Activated gamma-delta T cell (primary cell): ENCODE data around the gene CNN2.

ENCODE experiments used
- DNase-seq: peaks from one replicate; lab custom pipeline; 2025; lab: John Stamatoyannopoulos, UW

The CNN2 gene

DNA sequence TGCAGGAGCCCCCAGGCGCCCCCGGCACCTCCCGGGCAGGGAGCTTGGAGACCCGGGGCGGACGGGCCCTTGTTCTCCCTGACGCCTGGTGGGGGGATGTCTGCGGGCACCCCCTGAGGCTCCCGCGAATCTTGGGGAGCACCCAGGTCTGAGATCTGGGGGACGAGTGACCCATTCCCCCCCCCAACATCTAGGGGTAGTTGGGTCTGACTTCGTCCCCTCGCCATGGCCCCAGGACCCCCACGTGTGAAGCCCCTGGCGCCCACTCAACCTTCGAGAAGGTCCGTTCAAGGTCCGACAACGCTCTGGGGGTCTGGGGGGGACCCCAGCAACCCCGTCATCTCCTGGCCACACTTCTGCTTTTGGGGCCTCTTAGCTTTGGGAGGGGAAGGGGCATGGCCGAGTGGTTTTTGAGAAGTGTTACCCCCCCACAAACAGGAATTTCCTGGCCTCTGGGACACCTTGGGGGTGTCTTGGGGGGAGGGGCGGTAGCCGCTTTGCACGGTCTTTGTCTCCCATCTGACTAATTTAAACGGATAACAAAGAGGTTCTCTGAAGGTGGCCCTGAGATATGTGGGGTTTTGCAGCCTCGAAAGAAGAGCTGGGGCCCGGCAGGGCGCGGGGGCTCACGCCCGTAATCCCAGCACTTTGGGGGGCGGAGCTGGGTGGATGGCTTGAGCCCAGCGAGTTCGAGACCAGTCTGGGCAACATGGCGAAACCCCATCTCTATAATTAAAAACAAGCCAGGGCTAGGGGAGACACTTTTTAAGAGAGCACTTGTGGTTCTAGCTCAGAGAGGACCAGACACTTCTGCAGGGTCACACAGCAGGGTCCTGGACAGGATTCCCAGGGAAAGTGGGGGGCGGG lies 608 bp downstream of the CNN2 start:
- DNase-seq = no peak

DNA sequence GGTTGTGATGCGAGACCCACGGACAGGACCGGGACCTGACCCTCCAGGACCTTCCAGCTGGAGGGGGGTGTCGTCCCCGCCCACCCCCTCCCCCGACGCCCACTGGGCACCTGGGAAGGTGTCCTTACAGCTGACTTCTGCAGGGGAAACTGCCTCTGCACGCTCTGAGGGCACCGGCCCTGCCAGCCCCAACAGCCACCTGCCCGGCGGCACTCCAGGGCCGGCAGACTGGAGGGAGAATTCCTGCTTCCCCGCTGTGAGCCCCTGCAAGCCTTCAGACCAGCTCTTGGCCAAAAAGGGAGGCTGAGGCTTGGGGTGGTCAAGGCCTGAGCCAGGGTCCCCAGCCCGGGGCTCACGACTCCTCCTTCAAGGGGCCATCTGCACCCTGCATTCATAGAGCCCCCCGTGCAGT lies 1.2 kb downstream of the CNN2 start:
- no peak for DNase-seq

DNA sequence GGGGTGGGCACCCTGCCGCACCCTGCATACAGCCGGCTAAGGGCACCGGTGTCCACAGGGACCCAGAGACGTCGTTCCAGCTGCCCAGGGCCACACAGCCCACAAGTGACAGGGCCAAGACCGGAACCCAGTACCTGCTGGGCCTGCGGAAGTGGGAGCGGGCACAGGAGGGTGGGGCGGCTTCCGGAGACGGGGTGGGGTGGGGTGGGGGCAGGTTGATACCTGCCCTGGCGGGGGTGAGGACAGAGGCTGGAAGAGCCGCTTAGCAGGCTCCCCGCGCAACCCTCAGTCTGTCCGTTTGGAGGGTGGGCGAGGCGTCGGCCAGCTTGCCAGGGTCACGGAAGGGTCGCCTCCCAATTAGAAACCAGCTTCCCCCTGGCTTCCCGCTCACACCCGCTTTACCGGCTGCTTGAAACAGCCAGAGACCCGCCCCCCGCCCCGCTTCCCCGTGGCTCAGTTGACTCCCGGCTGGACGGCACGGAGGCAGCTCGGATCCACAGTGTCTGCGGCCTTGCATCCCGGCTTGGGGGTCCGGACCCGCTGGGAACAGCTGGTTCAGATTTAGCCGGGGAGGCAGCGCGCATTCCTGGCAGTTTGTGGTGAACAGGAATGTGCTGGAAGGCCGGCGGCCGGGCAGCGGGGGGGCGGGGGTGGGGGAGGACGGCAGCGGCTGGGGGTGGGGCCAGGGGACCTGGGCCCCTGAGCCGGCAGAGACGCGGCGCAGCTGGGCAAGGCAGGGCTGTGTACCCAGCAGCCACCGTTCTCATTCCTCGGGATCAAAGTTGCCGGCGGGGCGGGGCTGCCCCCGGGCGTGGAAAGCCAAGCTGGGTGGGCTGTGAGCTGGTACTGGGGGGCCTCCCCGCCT lies 1.9 kb downstream of the CNN2 start:
- DNase-seq = no peak

DNA sequence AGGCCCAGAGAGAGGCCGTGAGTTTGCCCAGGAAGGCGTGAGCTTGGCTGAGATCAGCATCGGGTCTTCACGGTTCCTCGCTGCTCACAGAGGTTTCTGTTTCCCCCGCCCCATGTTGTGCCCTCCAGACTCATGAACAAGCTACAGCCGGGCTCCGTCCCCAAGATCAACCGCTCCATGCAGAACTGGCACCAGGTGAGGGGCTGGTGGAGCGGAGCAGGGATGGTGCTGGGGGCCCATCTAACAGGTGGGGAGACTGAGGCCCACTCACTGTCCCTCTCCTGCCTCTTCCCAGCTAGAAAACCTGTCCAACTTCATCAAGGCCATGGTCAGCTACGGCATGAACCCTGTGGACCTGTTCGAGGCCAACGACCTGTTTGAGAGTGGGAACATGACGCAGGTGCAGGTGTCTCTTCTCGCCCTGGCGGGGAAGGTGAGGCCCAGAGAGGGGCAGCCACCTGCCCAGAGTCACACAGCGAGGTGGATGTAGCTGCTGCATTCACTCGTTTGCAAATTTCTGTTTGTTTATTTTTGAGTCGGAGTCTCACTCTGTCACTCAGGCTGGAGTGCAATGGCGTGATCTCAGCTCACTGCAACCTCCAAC lies 6.0 kb downstream of the CNN2 start:
- DNase-seq = no peak

DNA sequence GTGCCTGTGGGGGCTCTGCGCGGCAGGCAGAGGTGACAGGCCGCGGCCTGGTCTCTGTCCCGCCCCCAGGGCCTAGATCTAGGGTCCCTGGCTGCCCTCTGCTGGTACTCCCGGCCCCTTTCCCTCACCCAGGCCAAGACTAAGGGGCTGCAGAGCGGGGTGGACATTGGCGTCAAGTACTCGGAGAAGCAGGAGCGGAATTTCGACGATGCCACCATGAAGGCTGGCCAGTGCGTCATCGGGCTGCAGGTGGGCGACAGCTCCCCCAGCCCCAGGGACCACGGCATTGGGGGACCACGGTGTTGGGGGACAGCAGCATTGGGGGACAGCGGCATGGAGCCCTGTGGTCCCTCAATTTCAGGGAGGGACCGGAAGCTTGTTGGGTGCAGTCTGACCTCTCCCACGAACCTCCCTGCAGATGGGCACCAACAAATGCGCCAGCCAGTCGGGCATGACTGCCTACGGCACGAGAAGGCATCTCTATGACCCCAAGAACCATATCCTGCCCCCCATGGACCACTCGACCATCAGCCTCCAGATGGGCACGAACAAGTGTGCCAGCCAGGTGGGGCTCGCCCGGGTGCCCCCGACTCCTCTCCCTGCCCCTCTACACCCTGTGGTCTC lies 9.7 kb downstream of the CNN2 start:
- DNase-seq = no peak

DNA sequence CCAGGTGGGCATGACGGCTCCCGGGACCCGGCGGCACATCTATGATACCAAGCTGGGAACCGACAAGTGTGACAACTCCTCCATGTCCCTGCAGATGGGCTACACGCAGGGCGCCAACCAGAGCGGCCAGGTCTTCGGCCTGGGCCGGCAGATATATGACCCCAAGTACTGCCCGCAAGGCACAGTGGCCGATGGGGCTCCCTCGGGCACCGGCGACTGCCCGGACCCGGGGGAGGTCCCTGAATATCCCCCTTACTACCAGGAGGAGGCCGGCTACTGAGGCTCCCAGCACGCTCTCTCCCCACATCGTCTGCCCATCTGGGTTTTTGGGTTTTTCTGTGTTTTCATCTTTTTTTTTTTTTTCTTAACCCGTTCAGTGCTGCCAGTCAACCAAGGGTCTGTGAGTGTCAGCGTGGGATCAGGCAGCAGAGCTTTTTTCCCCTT lies 11.2 kb downstream of the CNN2 start:
- no peak for DNase-seq

DNA sequence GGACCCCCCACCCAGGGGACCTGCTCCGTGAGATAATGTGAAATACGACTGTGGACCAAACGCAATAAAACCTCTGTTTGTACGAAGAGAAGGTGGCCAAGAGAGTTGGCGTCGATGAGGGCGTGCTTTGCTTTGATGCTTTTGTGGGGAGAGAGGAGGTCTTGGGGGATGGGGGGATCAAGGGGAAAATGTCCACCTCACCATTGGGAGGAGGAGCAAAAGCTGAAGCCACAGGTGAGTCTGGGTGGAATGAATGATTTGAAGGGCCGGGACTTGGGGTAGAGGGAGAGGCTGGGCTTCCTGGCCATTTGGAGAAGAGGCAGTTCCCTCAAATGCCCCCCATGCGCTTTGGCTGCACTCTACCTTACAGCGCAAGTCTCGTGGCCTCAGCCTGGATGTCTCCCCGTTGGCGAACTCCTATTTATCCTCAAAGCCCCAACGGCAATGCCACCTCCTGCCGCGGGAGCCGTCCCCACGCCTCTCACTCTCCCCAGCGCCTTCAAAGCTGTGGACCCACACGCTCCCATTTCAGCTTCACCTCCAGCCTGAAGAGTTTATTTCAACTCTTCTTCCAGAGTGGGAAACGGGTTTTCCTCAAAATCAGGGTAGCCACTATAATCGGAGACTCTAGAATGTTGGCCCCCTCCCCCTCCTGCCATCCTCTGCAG lies 12.7 kb downstream of the CNN2 start:
- no peak for DNase-seq

DNA sequence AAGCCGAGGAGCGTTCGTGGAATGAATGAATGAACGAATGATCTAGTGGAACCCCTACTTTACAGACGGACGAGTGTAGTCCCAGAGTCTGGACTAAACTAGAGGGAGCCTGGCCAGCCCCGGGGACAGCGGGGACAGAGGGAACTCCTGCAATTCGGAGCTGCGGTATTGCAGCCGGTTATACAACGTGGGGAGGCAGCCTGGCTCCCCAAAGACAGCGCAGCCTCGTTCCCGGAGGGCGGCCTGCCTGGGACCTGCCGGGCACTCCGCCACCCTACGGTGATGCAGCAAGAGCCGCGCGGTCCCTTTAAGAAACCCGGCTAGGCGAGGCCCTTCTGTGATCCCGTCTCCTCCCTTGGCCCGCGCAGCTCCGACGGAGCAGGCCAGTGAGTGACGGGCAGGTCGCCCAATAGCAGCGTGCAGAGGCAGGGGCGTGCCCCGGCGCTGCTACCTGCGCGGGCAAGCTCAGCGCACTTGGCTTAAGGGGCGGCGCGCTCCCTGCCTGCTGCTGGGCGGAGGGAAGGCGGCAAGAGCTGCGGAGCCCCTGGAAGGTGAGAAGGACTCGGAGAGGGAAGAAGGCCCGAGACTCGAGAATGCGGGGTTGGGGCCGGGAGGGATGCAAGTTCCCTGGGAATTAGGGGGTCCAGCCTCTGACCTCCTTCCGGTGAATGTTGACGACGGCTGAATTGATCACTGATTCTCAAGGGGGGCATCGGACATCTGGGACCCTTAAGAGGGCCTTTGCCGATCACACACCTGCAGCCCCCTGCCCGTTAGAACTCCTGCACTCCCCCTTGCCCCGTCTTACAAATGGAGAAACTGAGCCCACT lies 13.5 kb downstream of the CNN2 start, which contains the start of gene ABCA7:
Gene ABCA7, plus strand, starts transcription at position 462 of the 830 bp plus-strand sequence. CDS start 1,255 bp downstream, outside the sequence.
- peak; percentile 98 for DNase-seq

DNA sequence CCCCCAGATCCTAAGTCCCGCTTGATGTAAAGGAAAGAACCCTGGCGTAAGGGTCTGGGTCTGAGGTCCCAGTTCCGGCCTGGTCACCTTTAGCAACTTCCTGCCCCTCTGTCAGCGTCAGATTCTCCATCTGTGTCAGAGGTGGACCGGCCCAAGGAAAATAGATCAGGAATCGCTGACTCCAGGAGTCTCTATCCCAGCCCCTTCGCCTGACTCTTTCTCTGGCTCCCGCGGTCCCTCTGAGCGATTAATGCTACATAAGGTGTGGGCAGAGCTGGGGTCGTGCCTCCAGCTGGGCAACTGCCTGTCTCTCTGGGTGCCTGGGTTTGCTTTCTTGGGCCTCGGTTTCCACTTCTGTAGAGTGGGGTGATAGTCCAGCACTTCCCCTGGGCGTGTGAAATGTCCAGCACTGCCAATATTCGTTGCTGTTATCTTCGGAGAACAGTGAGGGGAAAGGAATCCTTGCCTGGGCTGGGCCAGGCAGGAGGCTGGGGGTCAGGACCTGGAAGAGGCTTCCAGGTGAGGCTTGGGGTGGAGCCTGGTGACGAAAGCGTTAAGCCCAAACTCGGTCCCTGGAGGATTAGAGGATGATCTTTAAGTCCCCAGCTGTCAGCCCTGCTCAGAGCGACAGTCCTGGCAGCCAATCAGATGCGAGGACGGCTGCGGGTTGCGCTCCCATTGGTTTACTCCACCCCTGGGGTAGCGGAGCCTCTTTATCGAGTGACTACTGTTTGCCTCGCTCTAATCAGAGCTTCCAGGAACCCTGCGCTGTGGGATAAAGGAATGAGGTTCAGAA lies 14.3 kb downstream of the CNN2 start:
- peak; percentile 80 for DNase-seq

DNA sequence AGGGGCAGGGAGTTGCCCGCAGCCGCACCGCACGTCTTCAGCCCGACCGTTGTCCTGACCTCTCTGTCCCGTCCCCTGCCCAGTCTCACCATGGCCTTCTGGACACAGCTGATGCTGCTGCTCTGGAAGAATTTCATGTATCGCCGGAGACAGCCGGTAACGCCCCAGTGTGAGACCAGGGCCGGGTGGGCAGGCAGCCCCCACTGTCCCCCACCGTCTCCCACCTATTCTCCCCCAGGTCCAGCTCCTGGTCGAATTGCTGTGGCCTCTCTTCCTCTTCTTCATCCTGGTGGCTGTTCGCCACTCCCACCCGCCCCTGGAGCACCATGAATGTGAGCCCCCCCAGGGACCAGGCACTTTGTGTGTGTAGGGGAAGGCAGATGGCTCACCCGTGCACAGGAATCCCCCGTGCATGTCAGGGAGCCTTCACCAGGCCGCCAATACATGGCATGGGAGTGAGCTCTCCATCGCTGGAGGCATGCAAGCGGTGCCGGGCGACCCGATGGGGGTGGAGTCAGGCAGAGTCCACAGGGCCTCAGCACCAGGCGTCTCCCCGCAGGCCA lies 14.9 kb downstream of the CNN2 start:
- no peak for DNase-seq

DNA sequence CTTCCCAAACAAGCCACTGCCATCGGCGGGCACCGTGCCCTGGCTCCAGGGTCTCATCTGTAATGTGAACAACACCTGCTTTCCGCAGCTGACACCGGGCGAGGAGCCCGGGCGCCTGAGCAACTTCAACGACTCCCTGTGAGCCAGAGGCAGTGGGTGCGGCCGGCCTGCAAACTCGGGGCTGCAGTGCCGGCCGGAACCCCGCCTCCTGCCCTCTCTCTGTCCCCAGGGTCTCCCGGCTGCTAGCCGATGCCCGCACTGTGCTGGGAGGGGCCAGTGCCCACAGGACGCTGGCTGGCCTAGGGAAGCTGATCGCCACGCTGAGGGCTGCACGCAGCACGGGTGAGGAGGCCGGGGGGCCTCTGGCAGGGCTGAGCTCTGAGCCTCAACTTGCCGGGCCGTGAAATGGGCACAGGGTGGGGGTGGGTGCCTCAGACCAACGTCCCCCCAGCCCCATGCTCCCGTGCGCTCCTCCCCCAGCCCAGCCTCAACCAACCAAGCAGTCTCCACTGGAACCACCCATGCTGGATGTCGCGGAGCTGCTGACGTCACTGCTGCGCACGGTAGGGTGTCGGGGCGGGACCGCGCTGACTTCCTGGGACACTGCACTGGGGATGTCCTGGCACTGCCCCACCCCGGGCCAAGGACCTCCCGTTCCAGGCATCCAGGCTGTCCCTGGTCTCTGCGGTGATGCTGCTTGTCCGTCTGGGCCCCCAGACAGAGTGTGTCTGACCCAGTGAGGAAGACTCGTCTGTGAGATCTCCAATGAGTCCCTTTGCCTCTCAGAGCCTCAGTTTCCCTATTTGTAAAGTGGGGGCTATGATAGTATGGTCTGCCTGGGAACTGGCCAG lies 15.7 kb downstream of the CNN2 start:
- no peak for DNase-seq

DNA sequence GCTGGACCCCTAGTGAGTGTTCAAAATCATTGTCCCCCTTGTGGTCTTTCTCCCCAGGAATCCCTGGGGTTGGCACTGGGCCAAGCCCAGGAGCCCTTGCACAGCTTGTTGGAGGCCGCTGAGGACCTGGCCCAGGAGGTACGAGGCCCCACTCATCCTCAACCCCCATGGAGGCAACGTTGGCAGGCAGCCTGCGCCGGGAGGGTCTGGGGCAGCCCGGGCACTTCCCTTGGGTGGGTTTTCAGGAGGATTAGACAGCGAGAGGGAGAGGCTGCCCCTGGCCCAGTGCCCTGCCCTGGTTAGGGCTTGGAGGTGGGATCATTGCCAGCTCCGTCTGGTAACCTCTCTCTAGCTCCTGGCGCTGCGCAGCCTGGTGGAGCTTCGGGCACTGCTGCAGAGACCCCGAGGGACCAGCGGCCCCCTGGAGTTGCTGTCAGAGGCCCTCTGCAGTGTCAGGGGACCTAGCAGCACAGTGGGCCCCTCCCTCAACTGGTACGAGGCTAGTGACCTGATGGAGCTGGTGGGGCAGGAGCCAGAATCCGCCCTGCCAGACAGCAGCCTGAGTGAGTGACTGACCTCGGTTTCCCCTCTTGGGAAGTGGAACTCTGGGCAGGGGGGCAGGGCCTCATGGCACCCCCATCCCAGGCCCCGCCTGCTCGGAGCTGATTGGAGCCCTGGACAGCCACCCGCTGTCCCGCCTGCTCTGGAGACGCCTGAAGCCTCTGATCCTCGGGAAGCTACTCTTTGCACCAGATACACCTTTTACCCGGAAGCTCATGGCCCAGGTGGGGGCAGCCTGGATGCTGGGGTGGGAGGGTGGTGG lies 16.5 kb downstream of the CNN2 start:
- no peak for DNase-seq

DNA sequence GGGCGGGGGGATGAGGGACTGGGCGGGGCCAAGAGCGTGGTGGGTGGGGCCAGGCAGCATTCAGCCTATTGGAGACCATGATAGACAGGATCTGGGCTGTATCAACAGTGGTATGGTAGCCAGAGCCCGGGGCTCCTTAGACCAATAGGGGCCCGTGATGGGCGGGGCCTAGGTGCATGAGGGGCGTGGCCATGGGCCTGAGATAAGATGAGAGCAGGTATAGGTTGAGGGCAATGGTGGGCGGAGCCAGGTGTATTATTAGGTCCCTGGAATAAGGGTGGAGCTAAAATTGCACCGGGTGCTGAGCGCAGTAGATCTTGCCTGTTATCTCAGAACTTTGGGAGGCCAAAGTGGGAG lies 18.8 kb downstream of the CNN2 start:
- no peak for DNase-seq

DNA sequence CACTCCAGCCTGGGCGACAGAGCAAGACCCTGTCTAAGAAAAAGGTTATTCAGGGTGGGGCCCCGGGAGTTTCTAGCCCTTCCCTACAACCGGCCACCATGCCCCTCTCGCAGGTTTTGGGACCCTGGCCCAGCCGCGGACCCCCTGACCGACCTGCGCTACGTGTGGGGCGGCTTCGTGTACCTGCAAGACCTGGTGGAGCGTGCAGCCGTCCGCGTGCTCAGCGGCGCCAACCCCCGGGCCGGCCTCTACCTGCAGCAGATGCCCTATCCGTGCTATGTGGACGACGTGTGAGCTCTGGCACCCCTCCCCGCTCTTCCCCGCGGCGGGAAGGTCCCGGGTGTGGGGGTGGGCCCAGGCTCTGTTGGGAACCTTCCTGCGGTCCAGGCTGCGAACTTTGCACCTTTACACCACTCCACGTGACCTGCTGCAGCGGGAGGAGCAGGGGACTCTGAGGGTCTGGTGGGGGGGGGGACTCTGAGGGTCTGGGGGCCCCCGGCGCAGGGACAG lies 19.8 kb downstream of the CNN2 start:
- no peak for DNase-seq

DNA sequence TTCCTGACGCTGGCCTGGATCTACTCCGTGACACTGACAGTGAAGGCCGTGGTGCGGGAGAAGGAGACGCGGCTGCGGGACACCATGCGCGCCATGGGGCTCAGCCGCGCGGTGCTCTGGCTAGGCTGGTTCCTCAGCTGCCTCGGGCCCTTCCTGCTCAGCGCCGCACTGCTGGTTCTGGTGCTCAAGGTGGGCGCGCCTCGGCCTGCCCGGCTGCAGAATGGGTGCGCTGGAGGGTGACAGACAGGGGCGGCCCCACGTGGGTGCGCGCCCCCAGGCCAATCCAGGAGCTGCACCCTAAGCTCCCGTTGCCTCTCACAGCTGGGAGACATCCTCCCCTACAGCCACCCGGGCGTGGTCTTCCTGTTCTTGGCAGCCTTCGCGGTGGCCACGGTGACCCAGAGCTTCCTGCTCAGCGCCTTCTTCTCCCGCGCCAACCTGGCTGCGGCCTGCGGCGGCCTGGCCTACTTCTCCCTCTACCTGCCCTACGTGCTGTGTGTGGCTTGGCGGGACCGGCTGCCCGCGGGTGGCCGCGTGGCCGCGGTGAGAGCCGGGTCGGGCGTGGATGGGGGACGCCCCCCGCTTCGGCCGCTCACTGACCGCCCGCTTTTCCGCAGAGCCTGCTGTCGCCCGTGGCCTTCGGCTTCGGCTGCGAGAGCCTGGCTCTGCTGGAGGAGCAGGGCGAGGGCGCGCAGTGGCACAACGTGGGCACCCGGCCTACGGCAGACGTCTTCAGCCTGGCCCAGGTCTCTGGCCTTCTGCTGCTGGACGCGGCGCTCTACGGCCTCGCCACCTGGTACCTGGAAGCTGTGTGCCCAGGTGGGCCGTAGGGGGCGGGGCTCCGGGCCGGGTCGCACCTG lies 20.7 kb downstream of the CNN2 start:
- DNase-seq = no peak

DNA sequence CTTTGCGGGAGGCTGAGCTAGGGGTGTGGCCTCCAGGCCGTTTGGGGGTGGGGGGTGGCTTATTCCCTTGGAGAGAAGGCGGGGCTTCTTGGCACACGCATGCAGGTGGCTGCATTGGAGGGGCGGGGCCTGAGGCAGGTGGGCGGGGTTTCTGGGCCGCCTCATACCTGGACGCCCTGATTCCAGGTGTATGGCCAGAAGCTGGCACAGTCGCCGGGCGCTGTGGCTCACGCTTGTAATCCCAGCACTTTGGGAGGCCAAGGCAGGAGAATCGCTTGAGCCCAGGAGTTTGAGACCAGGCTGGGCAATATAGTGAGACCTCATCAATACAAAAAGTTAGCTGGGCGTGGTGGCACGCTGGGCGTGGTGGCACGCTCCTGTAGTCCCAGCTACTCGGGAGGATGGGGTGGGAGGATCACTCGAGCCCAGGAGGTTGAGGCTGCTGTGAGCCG lies 21.3 kb downstream of the CNN2 start:
- no peak for DNase-seq
